ENCODE results near the gene NRG3. TPM values are rescaled to one million over a fixed set of nuclear protein-coding genes. Genes with fewer than 3 reads are reported as not detected.

The NRG3 gene
- total and polyA plus RNA-seq, 2 of the 8 experiments (the other 6 are each of a cell fraction or from before 2014, with no cell fraction given), result 4.2 to 5.0 TPM

- H3K27me3 ChIP-seq (replicated peaks in 1 of 4; ENCODE audit: control insufficient read depth in 3 of 4, extremely low read depth in 1 of 4, insufficient read depth in 3 of 4, low read length in 3 of 4), result no peaks in the 10 kb centered on the region
- no peak overlapping the region for H2BK5ac ChIP-seq (ENCODE audit: low read depth, low read length)
- no peak overlapping the region for H3K4me3 ChIP-seq (ENCODE audit: extremely low read depth in 1 of 4, insufficient read depth in 2 of 4, low read depth in 3 of 4, low read length in 4 of 4)
- H3K79me1 ChIP-seq (ENCODE audit: low read depth, low read length), result no peaks in the 10 kb centered on the region
- no peaks in the 10 kb centered on the region for H3K4me1 ChIP-seq (replicated peaks in 1 of 4; ENCODE audit: control insufficient read depth in 3 of 4, insufficient read depth in 4 of 4, low read length in 3 of 4)
- no peak overlapping the region for H4K5ac ChIP-seq (ENCODE audit: insufficient read length, low read depth, low read length)
- no peaks in the 10 kb centered on the region for H3K9me3 ChIP-seq (ENCODE audit: insufficient read depth in 2 of 2, low read depth in 1 of 2, low read length in 1 of 2)
- H3K79me2 ChIP-seq (ENCODE audit: control insufficient read depth in 1 of 2, insufficient read depth in 2 of 2, low read length in 2 of 2), result no peaks in the 10 kb centered on the region
- H4K8ac ChIP-seq (ENCODE audit: extremely low read depth, insufficient read depth, low read length), result no peak overlapping the region
- H2AFZ ChIP-seq (ENCODE audit: low read length), result no peak overlapping the region
- no peak overlapping the region for H3K4ac ChIP-seq (replicated peaks; ENCODE audit: insufficient read length, low read depth, low read length)
- H4K20me1 ChIP-seq (replicated peaks in 1 of 2; ENCODE audit: control insufficient read depth in 1 of 2, insufficient read depth in 2 of 2, low read length in 2 of 2), result no peaks in the 10 kb centered on the region
- H3K27ac ChIP-seq (ENCODE audit: low read depth, low read length), result no peak overlapping the region
- POLR2A ChIA-PET (ENCODE audit: partially characterized antibody), result no interaction called here
- H3K56ac ChIP-seq (replicated peaks; ENCODE audit: insufficient read length, low read depth, low read length), result no peak overlapping the region
- no peak overlapping the region for H3K9ac ChIP-seq (replicated peaks in 1 of 4; ENCODE audit: extremely low read depth in 1 of 4, low read depth in 3 of 4, low read length in 3 of 4)
- H3K23me2 ChIP-seq (ENCODE audit: low read depth, low read length), result no peaks in the 10 kb centered on the region
- H2BK12ac ChIP-seq (ENCODE audit: low read depth, low read length), result no peak overlapping the region
- no peak for FAIRE-seq
- no peak overlapping the region for H3K23ac ChIP-seq (ENCODE audit: insufficient read length)
- H3K4me2 ChIP-seq (ENCODE audit: insufficient read depth in 1 of 2, low read depth in 2 of 2, low read length in 2 of 2), result no peak overlapping the region
- no peak overlapping the region for H3K18ac ChIP-seq (ENCODE audit: extremely low read depth, low read length)
- H2BK15ac ChIP-seq (ENCODE audit: low read length), result no peak overlapping the region
- no peaks in the 10 kb centered on the region for H3K36me3 ChIP-seq (ENCODE audit: control insufficient read depth in 2 of 4, insufficient read depth in 4 of 4, low read length in 3 of 4)
- no peak overlapping the region for H4K91ac ChIP-seq (replicated peaks; ENCODE audit: insufficient read length, low read length)
- no peak overlapping the region for H2AK5ac ChIP-seq (ENCODE audit: low read depth, low read length)
- H2BK120ac ChIP-seq (replicated peaks; ENCODE audit: low read depth, low read length), result no peak overlapping the region
- CTCF ChIA-PET (ENCODE audit: partially characterized antibody), result no interaction called here
- no peak for DNase-seq (ENCODE audit: low read depth in 1 of 2, low spot score in 2 of 2)
- H3K14ac ChIP-seq (ENCODE audit: insufficient read length), result no peak overlapping the region
- 88% methylated on average over 4 of the region's 4 CpGs; no CpG with 5 or more reads in 1 of the 2 experiments for WGBS, 2 experiments (ENCODE audit: extremely low coverage in 1 of 2, insufficient coverage in 1 of 2, insufficient read length in 1 of 2, insufficient replicate concordance in 2 of 2, low coverage in 1 of 2, low lambda C conversion rate in 2 of 2, missing lambda C conversion rate in 1 of 2)
- no peak overlapping the region for H2BK20ac ChIP-seq (ENCODE audit: low read length)
- TF ChIP-seq E2F6 (IDR thresholded peaks at IDR 0.05) (no peak), RXRA (IDR thresholded peaks at IDR 0.05; ENCODE audit: insufficient read depth, low read depth, low read length) (no peak), SRF (IDR thresholded peaks at IDR 0.05; ENCODE audit: low read depth, low read length) (no peak), SAP30 (IDR thresholded peaks at IDR 0.05; ENCODE audit: insufficient read depth, insufficient replicate concordance, low read length) (no peak), CEBPB (IDR thresholded peaks at IDR 0.05; ENCODE audit: low read depth, low read length) (no peak), FOSL1 (IDR thresholded peaks at IDR 0.05; ENCODE audit: insufficient read depth, low read depth, low read length) (no peak), NANOG (IDR thresholded peaks at IDR 0.05; ENCODE audit: insufficient read depth, low read depth, low read length, poor library complexity, severe bottlenecking) (no peak), SP2 (IDR thresholded peaks at IDR 0.05; ENCODE audit: low read length) (no peak), ATF2 (IDR thresholded peaks at IDR 0.05; ENCODE audit: low read length) (no peak), CHD1 (IDR thresholded peaks at IDR 0.05; ENCODE audit: low read depth, low read length) (no peak), PHF8 (conservative IDR thresholded peaks at IDR 0.05; ENCODE audit: low read depth, low read length) (no peak), HDAC2 (IDR thresholded peaks at IDR 0.05; ENCODE audit: borderline replicate concordance in 1 of 2, low read depth in 2 of 2, low read length in 2 of 2) (no peak)
Observed at GRCh38 chr10:82529062-82529461, 654.1 kb downstream of the NRG3 start.
